ENCODE measurements around the gene PTPRR. TPM values are rescaled to one million over a fixed set of nuclear protein-coding genes. Genes with fewer than 3 reads are reported as not detected.

The PTPRR gene
- total RNA-seq, 1 donor from 2014 or later = not detected

GRCh38 chr12:70948976-70949336, 28.4 kb upstream of the PTPRR start:
- Mint-ChIP-seq H3K27ac (ENCODE audit: unreplicated experiment) (no peak overlapping the region), H3K4me1 (ENCODE audit: low read depth) (peaks cover 15% of the 10 kb centered on the region), H3K4me3 (ENCODE audit: unreplicated experiment) (no peak overlapping the region), H3K9me3 (ENCODE audit: low read depth) (peaks cover 5% of the 10 kb centered on the region), H3K27me3 (ENCODE audit: low read depth) (peaks cover 3% of the 10 kb centered on the region), H3K36me3 (ENCODE audit: low read depth) (no peaks in the 10 kb centered on the region)
- DNase-seq (ENCODE audit: low spot score) = no peak
- peak; percentile 48 for TF ChIP-seq CTCF (IDR thresholded peaks at IDR 0.05)

GRCh38 chr12:70948236-70948975, 27.9 kb upstream of the PTPRR start:
- DNase-seq (ENCODE audit: low spot score) = no peak
- peaks cover 15% of the 10 kb centered on the region for H3K4me1 Mint-ChIP-seq (ENCODE audit: low read depth)
- TF ChIP-seq CTCF (IDR thresholded peaks at IDR 0.05) = no peak
- no peaks in the 10 kb centered on the region for H3K36me3 Mint-ChIP-seq (ENCODE audit: low read depth)
- H3K4me3 Mint-ChIP-seq (ENCODE audit: unreplicated experiment) = no peak overlapping the region
- H3K9me3 Mint-ChIP-seq (ENCODE audit: low read depth) = peaks cover 5% of the 10 kb centered on the region
- H3K27ac Mint-ChIP-seq (ENCODE audit: unreplicated experiment) = no peak overlapping the region
- peaks cover 6% of the 10 kb centered on the region for H3K27me3 Mint-ChIP-seq (ENCODE audit: low read depth)

GRCh38 chr12:70936203-70936813, 15.8 kb upstream of the PTPRR start:
- peaks cover 3% of the 10 kb centered on the region for H3K9me3 Mint-ChIP-seq (ENCODE audit: low read depth)
- H3K27me3 Mint-ChIP-seq (ENCODE audit: low read depth) = peaks cover 19% of the 10 kb centered on the region

GRCh38 chr12:70933133-70933532, 12.6 kb upstream of the PTPRR start:
- TF ChIP-seq CTCF (IDR thresholded peaks at IDR 0.05) = no peak
- no peaks in the 10 kb centered on the region for H3K4me1 Mint-ChIP-seq (ENCODE audit: low read depth)
- no peaks in the 10 kb centered on the region for H3K36me3 Mint-ChIP-seq (ENCODE audit: low read depth)
- H3K27ac Mint-ChIP-seq (ENCODE audit: unreplicated experiment) = no peak overlapping the region
- no peak overlapping the region for H3K4me3 Mint-ChIP-seq (ENCODE audit: unreplicated experiment)
- no peak for DNase-seq (ENCODE audit: low spot score)
- peaks cover 3% of the 10 kb centered on the region for H3K9me3 Mint-ChIP-seq (ENCODE audit: low read depth)
- H3K27me3 Mint-ChIP-seq (ENCODE audit: low read depth) = peaks cover 10% of the 10 kb centered on the region

More at GRCh38 chr12:70936203-70936813, 15.8 kb upstream of the PTPRR start:
- no peaks in the 10 kb centered on the region for H3K36me3 Mint-ChIP-seq (ENCODE audit: low read depth)
- no peak for DNase-seq (ENCODE audit: low spot score)
- TF ChIP-seq CTCF (IDR thresholded peaks at IDR 0.05) = no peak
- no peaks in the 10 kb centered on the region for H3K4me1 Mint-ChIP-seq (ENCODE audit: low read depth)
- H3K27ac Mint-ChIP-seq (ENCODE audit: unreplicated experiment) = no peak overlapping the region
- H3K4me3 Mint-ChIP-seq (ENCODE audit: unreplicated experiment) = no peak overlapping the region

- H3K27ac Mint-ChIP-seq (ENCODE audit: unreplicated experiment) = no peak overlapping the region
- DNase-seq (ENCODE audit: low spot score) = no peak
- no peaks in the 10 kb centered on the region for H3K36me3 Mint-ChIP-seq (ENCODE audit: low read depth)
- H3K27me3 Mint-ChIP-seq (ENCODE audit: low read depth) = no peaks in the 10 kb centered on the region
- no peaks in the 10 kb centered on the region for H3K4me1 Mint-ChIP-seq (ENCODE audit: low read depth)
- no peaks in the 10 kb centered on the region for H3K9me3 Mint-ChIP-seq (ENCODE audit: low read depth)
- no peak overlapping the region for H3K4me3 Mint-ChIP-seq (ENCODE audit: unreplicated experiment)
- TF ChIP-seq CTCF (IDR thresholded peaks at IDR 0.05) = no peak
Measured at GRCh38 chr12:70929029-70929428, 8.5 kb upstream of the PTPRR start.

Measured in chondrocyte (in vitro differentiated cells).